GM19468 (cell line): Measurements from ENCODE around the gene KIAA0040.
"Not testable (repeated sequence)": the region's sequence is repeated elsewhere in the genome, so short reads cannot be mapped to it uniquely, and the experiment has no call there.

Source experiments
- ATAC-seq: cut with Tn5 transposase; IDR thresholded peaks from one replicate; pipeline ENCODE4 v1.9.1; 2021; ENCODE audit warnings: mild to moderate bottlenecking, moderate library complexity, moderate number of reproducible peaks; ENCODE audit not compliant: unreplicated experiment; ENCODE audit errors: extremely low read depth

Gene KIAA0040

GRCh38 chr1:175116210-175116798, 76.3 kb downstream of the KIAA0040 start:
- ATAC-seq = no peak

- ATAC-seq = no peak
Observed at GRCh38 chr1:175114996-175115395, 77.6 kb downstream of the KIAA0040 start.

- not testable (repeated sequence) for ATAC-seq
Observed at GRCh38 chr1:175108331-175108820, 84.2 kb downstream of the KIAA0040 start.
